Stimulated activated naive CD8-positive, alpha-beta T cell treated with anti-CD3 and anti-CD28 coated beads, Interleukin-15, Interleukin-2, amounts not matched to agents 100 U/mL and 50 U/mL, for 24 hours (primary cell): Measurements from ENCODE around the gene ABCA5.

Source experiments
- ATAC-seq: fragments of 150-1000 bp; cut with Tn5 transposase; one replicate; pipeline ENCODE4 v1.10.0; 2021
- DNase-seq: peaks from one replicate; pipeline ENCODE4 v3.0.0; 2021

Gene ABCA5, protein sequence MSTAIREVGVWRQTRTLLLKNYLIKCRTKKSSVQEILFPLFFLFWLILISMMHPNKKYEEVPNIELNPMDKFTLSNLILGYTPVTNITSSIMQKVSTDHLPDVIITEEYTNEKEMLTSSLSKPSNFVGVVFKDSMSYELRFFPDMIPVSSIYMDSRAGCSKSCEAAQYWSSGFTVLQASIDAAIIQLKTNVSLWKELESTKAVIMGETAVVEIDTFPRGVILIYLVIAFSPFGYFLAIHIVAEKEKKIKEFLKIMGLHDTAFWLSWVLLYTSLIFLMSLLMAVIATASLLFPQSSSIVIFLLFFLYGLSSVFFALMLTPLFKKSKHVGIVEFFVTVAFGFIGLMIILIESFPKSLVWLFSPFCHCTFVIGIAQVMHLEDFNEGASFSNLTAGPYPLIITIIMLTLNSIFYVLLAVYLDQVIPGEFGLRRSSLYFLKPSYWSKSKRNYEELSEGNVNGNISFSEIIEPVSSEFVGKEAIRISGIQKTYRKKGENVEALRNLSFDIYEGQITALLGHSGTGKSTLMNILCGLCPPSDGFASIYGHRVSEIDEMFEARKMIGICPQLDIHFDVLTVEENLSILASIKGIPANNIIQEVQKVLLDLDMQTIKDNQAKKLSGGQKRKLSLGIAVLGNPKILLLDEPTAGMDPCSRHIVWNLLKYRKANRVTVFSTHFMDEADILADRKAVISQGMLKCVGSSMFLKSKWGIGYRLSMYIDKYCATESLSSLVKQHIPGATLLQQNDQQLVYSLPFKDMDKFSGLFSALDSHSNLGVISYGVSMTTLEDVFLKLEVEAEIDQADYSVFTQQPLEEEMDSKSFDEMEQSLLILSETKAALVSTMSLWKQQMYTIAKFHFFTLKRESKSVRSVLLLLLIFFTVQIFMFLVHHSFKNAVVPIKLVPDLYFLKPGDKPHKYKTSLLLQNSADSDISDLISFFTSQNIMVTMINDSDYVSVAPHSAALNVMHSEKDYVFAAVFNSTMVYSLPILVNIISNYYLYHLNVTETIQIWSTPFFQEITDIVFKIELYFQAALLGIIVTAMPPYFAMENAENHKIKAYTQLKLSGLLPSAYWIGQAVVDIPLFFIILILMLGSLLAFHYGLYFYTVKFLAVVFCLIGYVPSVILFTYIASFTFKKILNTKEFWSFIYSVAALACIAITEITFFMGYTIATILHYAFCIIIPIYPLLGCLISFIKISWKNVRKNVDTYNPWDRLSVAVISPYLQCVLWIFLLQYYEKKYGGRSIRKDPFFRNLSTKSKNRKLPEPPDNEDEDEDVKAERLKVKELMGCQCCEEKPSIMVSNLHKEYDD (N-terminal part only)

DNA sequence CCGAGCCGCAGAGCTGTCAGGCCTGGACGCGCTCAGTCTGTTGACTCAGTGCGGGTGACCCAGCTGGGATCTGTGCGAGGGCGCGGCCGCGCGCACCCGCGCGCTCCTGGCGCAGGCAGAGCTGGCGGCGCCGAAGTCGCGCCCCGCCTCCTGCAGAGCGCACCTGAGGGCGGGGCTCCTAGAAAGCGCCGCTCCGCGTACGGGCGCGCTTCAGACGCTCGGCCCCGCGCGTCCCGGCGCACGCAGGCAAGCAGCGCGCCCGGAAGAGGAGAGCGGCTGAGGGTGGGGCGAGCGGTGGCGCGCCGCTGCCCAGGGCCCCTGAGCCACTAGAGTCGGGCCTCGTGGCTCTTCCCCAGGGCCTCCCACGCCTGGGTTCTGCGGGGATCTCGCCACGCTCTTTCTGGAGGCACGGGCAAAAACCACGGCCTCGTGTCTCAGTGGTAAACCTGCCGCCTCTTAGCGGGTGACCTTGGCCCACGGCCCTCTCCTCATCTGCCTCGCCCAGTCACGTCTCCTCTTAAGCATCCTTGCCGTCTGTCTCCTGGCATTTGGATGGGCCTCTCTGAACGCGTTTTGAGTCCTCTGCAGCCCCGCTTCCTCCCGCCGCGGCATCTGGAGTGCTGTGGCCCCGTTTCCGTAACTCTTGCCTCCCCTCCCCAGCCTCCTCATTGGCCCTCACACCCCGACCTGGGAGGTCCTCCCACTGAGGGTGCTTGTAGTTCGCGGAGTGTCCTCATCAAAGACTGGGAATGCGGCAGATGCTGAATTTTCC, at the start of gene ABCA5:
TSS of gene ABCA5 (minus strand) at position 74 of the 772 bp plus-strand sequence. CDS start 12,718 bp downstream, outside the sequence.
- DNase-seq = peak; percentile 86
- peak; percentile 99 for ATAC-seq

DNA sequence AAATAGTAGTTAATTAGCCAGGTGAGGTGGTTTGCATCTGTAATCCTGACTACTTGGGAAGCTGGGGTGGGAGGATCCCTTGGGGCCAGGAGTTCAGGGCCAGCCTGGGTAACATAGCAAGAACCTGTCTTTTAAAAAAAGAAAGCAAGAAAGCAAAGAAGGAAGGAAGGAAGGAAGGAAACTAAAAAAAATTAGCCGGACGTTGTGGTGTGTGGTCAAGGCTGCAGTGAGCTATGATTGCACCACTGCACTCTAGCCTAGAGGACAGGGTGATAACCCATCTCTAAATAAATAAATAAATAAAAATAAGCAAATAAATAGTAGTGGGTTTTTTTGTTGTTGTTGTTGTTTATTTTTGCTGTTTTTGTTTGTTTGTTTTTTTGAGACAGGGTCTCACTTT, 48.3 kb upstream of the ABCA5 start:
- ATAC-seq (no peak), DNase-seq (no peak)

DNA sequence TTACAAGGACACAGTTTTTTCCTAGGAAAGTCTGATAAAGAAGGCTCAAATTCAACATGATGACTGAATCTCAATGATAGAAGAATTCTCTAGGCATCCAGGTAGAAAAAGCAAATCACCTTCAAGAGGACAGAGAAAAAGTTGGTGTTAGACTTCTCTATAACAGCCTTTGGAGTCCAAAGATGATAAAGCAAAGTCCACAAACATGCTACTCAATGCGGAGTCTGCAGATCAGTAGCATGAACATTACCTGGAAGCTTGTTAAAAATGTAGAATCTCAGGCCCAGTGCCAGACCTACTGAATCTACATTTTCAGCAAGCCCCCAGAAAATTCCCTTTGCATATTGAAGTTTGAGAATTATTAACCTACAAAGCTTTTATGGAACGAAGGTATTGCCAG, 46.1 kb upstream of the ABCA5 start:
- ATAC-seq (no peak), DNase-seq (no peak)

DNA sequence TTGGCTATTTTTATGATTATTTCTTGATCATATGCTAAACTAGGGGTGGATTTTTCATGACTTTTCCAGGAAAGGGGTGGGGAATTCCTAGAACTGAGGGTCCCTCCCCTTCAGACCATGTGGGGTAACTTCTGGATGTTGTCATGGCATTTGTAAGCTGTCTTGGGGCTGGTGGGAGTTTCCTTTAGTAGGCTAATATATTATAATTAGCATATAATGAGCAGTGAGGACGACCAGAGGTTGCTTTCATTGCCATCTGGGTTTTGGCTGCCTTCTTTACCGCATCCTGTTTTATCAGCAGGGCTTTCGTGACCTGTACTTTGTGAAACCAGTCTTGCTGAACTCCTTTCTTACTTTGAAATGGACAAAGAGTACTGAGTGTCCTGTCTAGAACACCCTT, 40.4 kb upstream of the ABCA5 start:
- DNase-seq (no peak), ATAC-seq (no peak)

DNA sequence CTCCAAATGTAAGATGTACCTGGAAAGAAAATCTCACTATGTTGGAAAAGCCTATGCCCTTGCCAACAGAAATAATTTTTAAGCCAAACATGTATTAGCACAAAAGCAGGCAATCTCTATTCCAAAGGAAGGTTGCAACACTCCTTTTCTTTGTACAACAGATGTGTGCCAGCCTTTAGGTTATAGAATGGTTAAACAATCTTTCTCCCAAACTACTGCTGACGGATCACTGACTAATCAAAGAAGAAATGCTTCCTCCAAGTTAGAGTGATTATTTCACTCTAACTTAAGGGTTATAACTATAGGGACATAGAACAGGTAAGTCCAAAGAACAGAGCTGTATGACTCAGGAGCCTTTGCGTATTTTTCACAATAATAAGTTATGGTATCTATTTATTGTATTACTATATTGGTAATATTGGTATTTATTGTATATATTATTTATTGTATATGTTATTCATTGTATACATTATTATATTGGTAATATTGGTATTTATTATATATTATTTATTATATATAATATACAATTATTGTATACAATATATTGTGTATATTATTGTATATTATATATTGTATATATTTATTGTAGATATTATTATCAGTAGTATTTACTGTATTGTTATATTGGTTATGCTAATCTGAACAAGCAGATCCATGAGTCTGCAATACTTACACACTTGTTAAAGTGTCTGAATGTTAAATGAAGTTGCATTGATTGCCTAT, 36.7 kb upstream of the ABCA5 start:
- DNase-seq (no peak), ATAC-seq (no peak)

DNA sequence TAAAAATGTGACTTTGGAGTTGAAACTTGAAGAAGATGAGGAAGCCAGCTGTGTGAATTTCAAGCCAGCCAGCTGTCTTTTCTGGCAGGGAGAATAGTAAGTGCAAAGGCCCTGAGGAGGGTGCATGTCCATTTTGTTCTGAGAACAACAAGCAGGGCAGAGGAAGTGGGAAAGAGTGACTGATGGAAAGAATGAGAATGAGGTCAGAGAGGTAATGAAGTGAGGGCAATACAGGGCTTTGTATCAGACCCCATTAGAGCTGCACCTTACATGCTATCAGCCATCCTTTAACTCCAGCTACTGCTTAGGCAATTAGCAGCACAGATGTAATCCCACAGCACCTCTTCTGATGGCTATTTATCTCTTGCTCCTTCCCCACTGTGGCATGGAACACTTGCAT, 34.2 kb upstream of the ABCA5 start:
- ATAC-seq = no peak

DNA sequence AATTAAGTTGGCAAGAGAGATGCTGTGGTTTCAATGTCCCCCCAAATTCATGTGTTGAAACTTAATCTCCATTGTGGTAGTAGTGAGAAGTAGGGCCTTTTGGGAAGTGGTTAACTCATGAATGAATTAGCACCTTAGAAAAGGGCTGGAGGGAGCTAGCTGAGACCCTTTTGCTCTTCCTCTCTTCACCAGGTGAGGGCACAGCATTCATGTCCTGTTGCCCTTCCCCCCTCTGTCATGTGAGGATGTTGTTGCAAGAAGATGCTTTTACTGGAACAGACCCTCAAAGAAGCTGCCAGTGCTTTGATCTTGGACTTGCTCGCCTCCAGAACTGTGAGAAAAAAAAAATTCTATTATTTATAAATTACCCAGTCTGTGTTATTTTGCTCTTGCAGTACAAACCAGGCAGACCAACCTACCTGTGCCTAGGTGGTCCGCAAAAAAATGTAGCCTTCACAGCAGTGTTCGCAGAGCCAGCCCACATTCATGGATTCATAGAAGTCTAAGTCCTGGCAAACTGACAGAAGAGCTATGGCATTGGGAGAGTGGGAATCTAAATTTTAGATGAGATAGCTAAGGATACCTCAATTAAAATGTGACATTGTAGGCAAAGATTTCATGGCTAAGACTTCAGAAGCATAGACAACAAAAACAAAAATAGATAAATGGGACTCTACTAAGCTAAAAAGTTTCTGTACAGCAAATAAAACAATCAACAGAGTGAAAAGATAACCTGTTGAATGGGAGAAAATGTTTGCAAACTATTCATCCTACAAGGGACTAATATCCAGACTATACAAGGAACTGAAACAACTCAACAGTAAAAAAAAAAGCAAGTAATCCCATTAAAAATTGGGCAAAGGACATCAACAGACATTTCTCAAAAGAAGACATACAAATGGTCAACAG, 32.0 kb upstream of the ABCA5 start:
- peak; percentile 49 for ATAC-seq
- DNase-seq = no peak

More for the DNA sequence above, 34.2 kb upstream of the ABCA5 start:
- no peak for DNase-seq

DNA sequence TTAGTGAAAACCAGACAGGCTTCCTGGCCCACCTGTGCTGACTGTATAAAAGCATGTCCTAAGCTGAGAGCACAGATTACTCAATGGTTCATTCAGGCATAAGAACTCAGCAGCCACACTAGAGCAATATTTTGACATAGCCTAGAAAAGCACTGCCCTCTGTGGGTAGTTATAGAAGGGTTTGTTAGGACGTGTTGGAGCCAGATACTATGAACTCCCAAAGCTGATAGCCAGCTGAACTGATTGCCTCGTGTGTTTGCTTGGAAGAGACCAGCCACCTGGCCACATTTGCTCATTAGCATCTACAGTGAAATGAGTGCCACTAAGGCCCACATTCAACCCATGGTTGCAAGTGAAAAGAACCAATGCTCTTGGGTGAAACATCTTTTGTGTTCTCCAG, 30.8 kb upstream of the ABCA5 start:
- ATAC-seq (no peak), DNase-seq (no peak)

DNA sequence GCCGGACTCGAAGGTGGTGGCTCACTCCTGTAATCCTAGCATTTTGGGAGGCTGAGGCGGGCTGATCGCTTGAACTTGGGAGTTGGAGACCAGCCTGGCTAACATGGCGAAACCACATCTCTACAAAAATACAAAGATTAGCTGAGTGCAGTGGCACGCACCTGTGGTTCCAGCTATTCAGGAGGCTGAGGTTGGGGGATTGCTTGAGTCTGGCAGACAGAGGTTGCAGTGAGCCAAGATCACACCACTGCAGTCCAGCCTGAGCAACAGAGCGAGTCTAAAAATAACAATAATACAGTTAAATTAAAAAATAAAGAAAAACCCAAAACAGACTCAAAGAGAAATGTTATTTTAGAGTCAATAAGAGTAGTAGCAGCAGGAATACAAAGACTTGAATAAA, 29.7 kb upstream of the ABCA5 start:
- DNase-seq (no peak), ATAC-seq (no peak)

DNA sequence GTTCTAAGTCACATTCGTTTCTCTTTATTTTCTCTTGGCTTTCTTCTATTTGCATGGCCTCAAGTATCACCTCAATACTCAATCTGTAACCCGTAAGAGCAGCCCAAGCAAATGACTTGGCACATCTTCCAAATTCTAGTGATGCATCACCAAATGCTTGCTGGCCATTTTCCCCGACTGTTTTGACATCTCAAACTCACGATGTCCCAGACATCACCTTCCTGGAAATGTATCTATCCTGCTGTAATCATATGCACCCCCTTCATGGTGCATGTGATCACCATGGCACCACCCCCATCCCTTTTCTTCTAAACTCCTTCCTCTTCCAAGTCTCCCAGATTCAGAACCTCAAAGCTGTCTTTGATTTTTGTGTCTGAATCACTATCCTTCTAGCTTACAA, 24.0 kb upstream of the ABCA5 start:
- no peak for DNase-seq

DNA sequence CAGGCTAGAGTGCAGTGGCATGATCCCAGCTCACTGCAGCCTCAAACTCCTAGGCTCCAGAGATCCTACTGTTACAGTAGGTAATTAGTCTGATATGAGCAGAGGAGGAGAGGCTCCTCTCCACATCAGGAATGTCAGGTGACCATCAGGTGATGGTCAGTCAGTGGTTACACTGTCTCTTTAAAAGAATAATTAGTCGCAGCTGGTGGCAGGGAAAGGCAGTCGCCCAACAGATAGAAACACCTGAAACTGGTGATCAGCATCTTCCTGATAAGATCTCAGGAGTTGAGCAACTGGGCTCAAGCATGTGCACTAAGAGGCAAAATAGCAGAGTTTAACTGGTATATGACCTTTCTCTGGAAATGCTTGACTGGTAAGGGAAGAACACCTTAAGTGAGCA, 21.5 kb upstream of the ABCA5 start:
- DNase-seq = no peak
- ATAC-seq = no peak

More for the DNA sequence above, 24.0 kb upstream of the ABCA5 start:
- no peak for ATAC-seq

DNA sequence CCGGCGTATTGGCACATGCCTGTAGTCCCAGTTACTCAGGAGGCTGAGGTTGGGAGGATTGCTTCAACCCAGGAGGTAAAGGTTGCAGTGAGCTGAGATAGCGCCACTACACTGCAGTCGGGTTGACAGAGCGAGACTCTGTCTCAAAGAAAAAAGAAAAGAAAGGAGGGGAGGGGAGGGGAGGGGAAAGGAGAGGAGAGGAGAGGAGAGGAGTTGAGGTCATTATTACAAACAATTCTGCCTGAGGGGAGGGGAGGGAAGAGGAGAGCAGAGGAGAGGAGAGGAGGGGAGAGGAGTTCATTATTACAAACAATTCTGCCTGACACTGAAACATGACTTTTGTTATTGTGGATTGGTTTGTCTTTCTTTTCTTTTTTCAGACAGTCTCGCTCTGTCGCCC, 19.8 kb upstream of the ABCA5 start:
- no peak for DNase-seq
- no peak for ATAC-seq

DNA sequence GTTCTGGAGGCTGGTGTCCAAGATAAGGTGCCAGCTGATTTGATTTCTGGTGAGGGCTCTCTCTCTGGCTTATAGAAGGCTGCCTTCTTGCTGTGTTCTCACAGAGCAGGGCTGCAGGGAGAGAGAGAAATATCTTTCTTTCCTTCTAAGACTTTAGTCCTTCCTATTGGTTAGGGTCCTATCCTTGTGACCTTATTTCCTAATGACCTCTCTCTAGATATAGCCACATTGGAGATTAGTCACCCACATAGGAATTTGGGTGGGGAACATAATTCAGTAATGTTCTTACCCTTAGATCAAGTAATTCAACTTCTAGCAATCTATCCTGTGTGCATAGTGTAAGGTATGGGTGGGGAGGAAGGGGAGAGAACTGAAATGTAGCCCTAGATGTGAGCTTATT, 18.0 kb upstream of the ABCA5 start:
- DNase-seq = no peak
- no peak for ATAC-seq

DNA sequence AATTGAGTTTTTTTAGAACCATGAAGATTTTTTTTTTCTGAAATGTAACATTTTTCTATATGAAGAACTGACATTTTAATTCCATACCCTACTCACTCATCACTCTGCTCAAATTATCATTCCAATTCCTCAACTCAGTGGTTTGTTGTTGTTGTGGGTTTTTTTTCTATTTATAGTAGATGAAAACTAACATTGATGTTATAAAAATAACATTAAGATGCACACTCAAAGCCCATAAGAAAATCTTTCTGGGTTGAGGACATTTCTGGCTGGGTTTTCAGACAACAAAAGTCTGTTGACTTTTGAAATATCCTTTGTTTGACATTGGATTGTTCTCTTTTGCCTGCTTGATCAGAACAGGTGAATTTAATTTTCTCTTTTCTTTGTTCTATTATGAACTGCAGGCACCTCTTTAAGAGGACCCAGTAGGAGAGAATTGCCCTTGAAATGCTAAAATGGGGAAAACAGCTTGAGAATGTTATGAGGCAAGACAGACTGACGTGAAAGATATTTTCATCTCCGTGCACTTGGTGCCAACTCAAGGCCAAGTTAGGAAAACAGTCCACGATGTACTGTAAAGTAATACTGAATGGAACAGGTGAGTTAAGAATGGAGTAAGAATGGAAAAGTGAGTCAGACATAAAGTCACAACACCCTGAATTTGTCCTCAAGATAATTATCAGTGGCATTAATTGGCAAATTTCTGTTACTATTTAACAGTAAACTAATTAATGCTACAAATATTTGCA, 16.1 kb upstream of the ABCA5 start:
- ATAC-seq (no peak), DNase-seq (no peak)

DNA sequence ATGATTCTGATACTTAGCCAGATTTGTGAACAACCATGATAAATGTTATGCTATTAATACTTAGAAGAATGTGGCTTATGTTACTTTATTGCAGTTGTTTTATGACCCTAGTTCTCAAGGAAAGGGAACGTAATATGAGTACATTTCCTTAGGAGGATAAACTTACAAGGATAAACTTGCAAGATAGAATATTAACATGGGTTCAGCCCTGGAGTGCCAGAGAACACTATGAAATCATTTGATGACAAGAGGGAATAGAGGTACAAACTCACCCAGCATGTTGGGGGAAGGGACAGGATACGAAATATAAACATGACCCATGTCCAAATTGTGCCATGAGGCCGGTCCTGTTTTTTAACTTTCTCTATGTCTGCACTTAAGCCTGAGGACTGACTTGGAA, 13.0 kb upstream of the ABCA5 start:
- DNase-seq = no peak
- no peak for ATAC-seq

DNA sequence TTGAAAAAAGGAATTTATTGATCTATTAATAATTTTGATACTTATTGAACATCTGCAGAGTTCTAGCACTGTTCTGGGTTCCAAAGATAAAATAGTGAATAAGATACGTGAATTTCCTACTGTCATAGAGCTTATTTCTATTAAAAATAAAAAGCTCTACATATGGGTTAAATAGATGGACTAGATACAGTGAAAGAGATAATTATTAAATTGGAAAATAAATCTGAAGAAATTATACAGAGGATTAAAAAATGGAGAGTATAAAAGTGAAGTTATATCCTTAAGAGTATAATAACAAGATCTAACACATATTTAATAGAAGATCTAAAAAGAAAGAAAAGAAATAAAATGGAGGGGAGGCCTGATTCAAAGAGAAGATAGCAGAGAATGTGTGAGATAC, 10.1 kb upstream of the ABCA5 start:
- no peak for DNase-seq
- ATAC-seq = no peak

DNA sequence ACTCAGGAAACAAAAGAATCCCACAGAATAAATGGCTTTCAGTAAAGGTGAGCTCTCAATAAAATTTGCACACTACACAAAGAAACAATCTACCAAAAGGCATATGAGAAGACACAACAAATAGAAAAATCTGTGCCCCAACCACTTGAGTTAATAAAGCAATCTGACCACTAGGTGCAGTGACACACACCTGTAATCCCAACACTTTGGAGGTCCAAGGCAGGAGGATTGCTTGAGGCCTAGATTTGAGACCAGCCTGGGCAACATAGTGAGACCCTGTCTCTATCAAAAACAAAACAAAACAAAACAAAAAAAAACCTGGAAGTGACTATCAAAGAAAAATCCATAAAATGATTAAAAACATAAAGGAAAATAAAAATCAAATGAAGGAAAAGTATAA, 9.6 kb upstream of the ABCA5 start:
- ATAC-seq (no peak), DNase-seq (no peak)

DNA sequence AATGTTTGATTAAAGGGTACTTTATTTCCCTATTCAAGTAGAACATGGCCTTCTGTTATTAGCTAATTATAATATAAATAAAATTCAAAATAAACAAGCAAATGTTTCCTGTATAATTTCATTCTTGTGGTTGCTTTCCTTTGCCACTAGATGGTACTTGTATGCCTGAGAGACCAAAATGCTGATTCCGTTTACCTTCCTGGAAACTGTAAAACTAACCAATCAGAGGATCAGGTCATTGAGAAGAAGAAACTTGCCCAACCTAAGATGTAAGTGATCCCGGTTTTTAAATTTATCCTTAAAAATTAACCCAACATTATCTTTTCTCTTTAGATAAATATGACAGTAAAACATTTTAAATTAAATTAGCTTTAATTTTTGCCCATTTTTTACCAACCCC, 8.1 kb upstream of the ABCA5 start:
- ATAC-seq = no peak
- no peak for DNase-seq

DNA sequence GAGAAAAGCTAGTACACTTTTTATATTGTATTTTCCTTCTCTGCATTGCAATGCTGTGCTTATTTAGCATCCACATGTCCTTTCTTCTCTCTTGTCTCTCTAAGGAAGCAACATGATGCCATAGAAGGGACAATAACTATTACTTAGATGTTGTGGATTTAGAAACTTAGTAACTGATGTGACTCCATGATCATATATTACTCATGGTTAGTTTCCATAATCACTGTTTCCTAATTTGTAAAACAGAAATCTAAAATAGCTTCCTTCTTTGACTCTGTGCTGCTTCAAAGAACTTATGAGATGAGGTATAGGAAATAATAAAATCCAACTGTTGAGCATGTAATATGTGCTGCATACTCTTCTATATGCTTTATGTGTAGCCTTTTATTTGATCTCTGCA, 6.6 kb upstream of the ABCA5 start:
- no peak for DNase-seq
- ATAC-seq = no peak
